Natural killer cell (primary cell): ENCODE results near the gene MIER2. TPM values are rescaled to one million over a fixed set of nuclear protein-coding genes. Genes with fewer than 3 reads are reported as not detected.

Experiments used
- ATAC-seq, 3 donors: fragments of 150-1000 bp in 2 of 3; fragments of 200-7000 bp in 1 of 3; cut with Tn5 transposase; 1 replicate in 1 of 3; 2 replicates in 2 of 3; pipeline ENCODE4 v1.10.0; 2021; ENCODE audit warnings: mild to moderate bottlenecking in 2 of 3, moderate library complexity in 2 of 3
- DNase-seq, 2 donors: peaks; one replicate each; pipeline versions ENCODE4 v3.0.0 to v3.0.0-alpha.2; 2013 to 2021; ENCODE audit warnings: mixed read lengths in 1 of 2
- H3K27ac ChIP-seq: one replicate; pipeline ENCODE4 v1.5.1; 2013; ENCODE audit warnings: mild to moderate bottlenecking, low read length
- H3K27me3 ChIP-seq: one replicate; pipeline ENCODE4 v1.6.1; 2013; ENCODE audit warnings: low read length; ENCODE audit not compliant: control insufficient read depth, insufficient read depth
- H3K36me3 ChIP-seq: one replicate; pipeline ENCODE4 v1.6.1; 2013; ENCODE audit warnings: low read length; ENCODE audit not compliant: control insufficient read depth, insufficient read depth
- H3K4me1 ChIP-seq: one replicate; pipeline ENCODE4 v1.6.1; 2013; ENCODE audit warnings: low read length; ENCODE audit not compliant: control insufficient read depth, insufficient read depth
- H3K4me3 ChIP-seq: one replicate; pipeline ENCODE4 v1.5.1; 2013; ENCODE audit warnings: low read length
- H3K9me3 ChIP-seq: one replicate; pipeline ENCODE4 v1.6.1; 2013; ENCODE audit warnings: low read length; ENCODE audit not compliant: control insufficient read depth, insufficient read depth
- H3K27ac Mint-ChIP-seq, 2 donors: one replicate each; pipeline ENCODE4 v1.8.0; 2022; ENCODE audit warnings: mild to moderate bottlenecking in 2 of 2, mixed read lengths in 2 of 2, moderate library complexity in 1 of 2
- H3K27me3 Mint-ChIP-seq, 2 donors: one replicate each; pipeline ENCODE4 v1.8.0; 2022; ENCODE audit warnings: low read depth in 2 of 2, mixed read lengths in 2 of 2
- H3K36me3 Mint-ChIP-seq: one replicate; pipeline ENCODE4 v1.8.0; 2022; ENCODE audit warnings: mixed read lengths
- H3K4me1 Mint-ChIP-seq, 2 donors: one replicate each; pipeline ENCODE4 v1.8.0; 2022; ENCODE audit warnings: mixed read lengths in 2 of 2
- H3K4me3 Mint-ChIP-seq: one replicate; pipeline ENCODE4 v1.8.0; 2022; ENCODE audit warnings: mild to moderate bottlenecking, moderate library complexity, mixed read lengths
- H3K9me3 Mint-ChIP-seq, 2 donors: one replicate each; pipeline ENCODE4 v1.8.0; 2022; ENCODE audit warnings: mixed read lengths in 2 of 2
- CTCF ChIP-seq: fragments of 200-600 bp; IDR thresholded peaks from one replicate; pipeline ENCODE4 v1.8.0; 2022; ENCODE audit warnings: antibody characterized with exemption
- WGBS: methylation state at CpG from one replicate; pipeline ENCODE4 v1.1.7; 2013; ENCODE audit warnings: missing lambda C conversion rate; ENCODE audit not compliant: insufficient coverage; 5-methylcytosine and 5-hydroxymethylcytosine counted together
- intact Hi-C: fragments of 100-400 bp; cut with micrococcal nuclease; formaldehyde crosslinking; loops from one replicate; pipeline ENCODE4 v1.14.2; 2022
- total RNA-seq, 4 donors: library from RNA; stranded (reverse); fragments of 120-200 nt in 1 of 4; gene quantifications; one replicate each; pipeline versions ENCODE4 v1.2.3 to v1.2.4, GENCODE V29; 2013 to 2022

MIER2 gene
- total RNA-seq, 3 donors from 2014 or later (not counting 1 experiment from before 2014, with no cell fraction given) = 14.8 to 17.7 (median 15.4) TPM

GRCh38 chr19:325173-325936 is 19.2 kb downstream of the MIER2 start:
- Mint-ChIP-seq H3K36me3 (no peaks in the 10 kb centered on the region), H3K9me3 (no peaks in the 10 kb centered on the region), H3K4me1 (no peaks in the 10 kb centered on the region), H3K4me3 (no peak overlapping the region), H3K27me3 (no peaks in the 10 kb centered on the region), H3K27ac (no peak overlapping the region)
- peaks cover 13% of the 10 kb centered on the region for H3K9me3 ChIP-seq
- DNase-seq = no peak
- no peak for ATAC-seq
- H3K27ac ChIP-seq = no peak overlapping the region
- TF ChIP-seq CTCF = no peak
- no peaks in the 10 kb centered on the region for H3K27me3 ChIP-seq
- WGBS = 92% methylated on average over 24 of the region's 24 CpGs
- H3K4me1 ChIP-seq = no peaks in the 10 kb centered on the region
- no peak overlapping the region for H3K4me3 ChIP-seq
- peaks cover 52% of the 10 kb centered on the region for H3K36me3 ChIP-seq
- intact Hi-C loops = no loop called here

GRCh38 chr19:324716-325115 is 19.9 kb downstream of the MIER2 start:
- Histone ChIP-seq H3K36me3 (peaks cover 48% of the 10 kb centered on the region), H3K27ac (no peak overlapping the region), H3K9me3 (peaks cover 12% of the 10 kb centered on the region), H3K4me3 (no peak overlapping the region), H3K4me1 (no peaks in the 10 kb centered on the region), H3K27me3 (no peaks in the 10 kb centered on the region)
- H3K36me3 Mint-ChIP-seq = no peaks in the 10 kb centered on the region
- TF ChIP-seq CTCF = no peak
- 94% methylated on average over 8 of the region's 8 CpGs for WGBS
- no peaks in the 10 kb centered on the region for H3K27me3 Mint-ChIP-seq
- intact Hi-C loops = no loop called here
- ATAC-seq = no peak
- no peak overlapping the region for H3K4me3 Mint-ChIP-seq
- no peaks in the 10 kb centered on the region for H3K9me3 Mint-ChIP-seq
- H3K4me1 Mint-ChIP-seq = no peaks in the 10 kb centered on the region
- DNase-seq = no peak
- H3K27ac Mint-ChIP-seq = no peak overlapping the region

GRCh38 chr19:322616-323015 is 22.0 kb downstream of the MIER2 start:
- DNase-seq (no peak), ATAC-seq (no peak)
- no peak overlapping the region for H3K4me3 Mint-ChIP-seq
- no peak for TF ChIP-seq CTCF
- H3K27ac Mint-ChIP-seq = no peak overlapping the region
- no peaks in the 10 kb centered on the region for H3K9me3 Mint-ChIP-seq
- H3K27ac ChIP-seq = no peak overlapping the region
- no peaks in the 10 kb centered on the region for H3K4me1 ChIP-seq
- no peaks in the 10 kb centered on the region for H3K36me3 Mint-ChIP-seq
- H3K27me3 Mint-ChIP-seq = no peaks in the 10 kb centered on the region
- intact Hi-C loops = no loop called here
- 96% methylated on average over 13 of the region's 13 CpGs for WGBS
- H3K27me3 ChIP-seq = no peaks in the 10 kb centered on the region
- no peak overlapping the region for H3K4me3 ChIP-seq
- peaks cover 31% of the 10 kb centered on the region for H3K36me3 ChIP-seq
- H3K4me1 Mint-ChIP-seq = peaks cover 5 to 6% of the 10 kb centered on the region in 2 donors
- H3K9me3 ChIP-seq = no peaks in the 10 kb centered on the region

DNA sequence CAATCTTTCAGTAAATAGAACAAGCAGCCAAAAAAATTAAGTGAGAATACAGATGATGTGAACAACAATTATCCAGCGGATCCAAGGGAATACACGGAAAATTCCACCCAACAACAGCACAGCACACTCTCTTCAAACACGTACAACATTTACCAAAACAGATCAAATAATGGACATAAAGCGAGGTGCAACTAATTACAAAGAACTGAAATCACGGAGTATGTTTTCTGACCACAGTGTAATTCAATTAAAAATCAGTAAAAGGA is 26.2 kb downstream of the MIER2 start:
- Mint-ChIP-seq H3K36me3 (no peaks in the 10 kb centered on the region), H3K27ac (no peak overlapping the region), H3K4me1 (peaks cover 12 to 14% of the 10 kb centered on the region in 2 donors), H3K27me3 (no peaks in the 10 kb centered on the region), H3K4me3 (no peak overlapping the region), H3K9me3 (no peaks in the 10 kb centered on the region)
- TF ChIP-seq CTCF = no peak
- 100% methylated on average over 5 of the region's 5 CpGs for WGBS
- peaks cover 13% of the 10 kb centered on the region for H3K36me3 ChIP-seq
- no peak overlapping the region for H3K27ac ChIP-seq
- no peaks in the 10 kb centered on the region for H3K9me3 ChIP-seq
- intact Hi-C loops = no loop called here
- no peaks in the 10 kb centered on the region for H3K4me1 ChIP-seq
- DNase-seq (no peak), ATAC-seq (no peak)
- no peaks in the 10 kb centered on the region for H3K27me3 ChIP-seq
- H3K4me3 ChIP-seq = no peak overlapping the region
